NCI-H226 (cell line): ENCODE data around the gene ANKRD65.
"Not testable (repeated sequence)": the region's sequence is repeated elsewhere in the genome, so short reads cannot be mapped to it uniquely, and the experiment has no call there.

Source experiments
- DNase-seq: peaks from one replicate; pipeline ENCODE4 v3.0.0-alpha.2; 2015

The ANKRD65 gene

DNA sequence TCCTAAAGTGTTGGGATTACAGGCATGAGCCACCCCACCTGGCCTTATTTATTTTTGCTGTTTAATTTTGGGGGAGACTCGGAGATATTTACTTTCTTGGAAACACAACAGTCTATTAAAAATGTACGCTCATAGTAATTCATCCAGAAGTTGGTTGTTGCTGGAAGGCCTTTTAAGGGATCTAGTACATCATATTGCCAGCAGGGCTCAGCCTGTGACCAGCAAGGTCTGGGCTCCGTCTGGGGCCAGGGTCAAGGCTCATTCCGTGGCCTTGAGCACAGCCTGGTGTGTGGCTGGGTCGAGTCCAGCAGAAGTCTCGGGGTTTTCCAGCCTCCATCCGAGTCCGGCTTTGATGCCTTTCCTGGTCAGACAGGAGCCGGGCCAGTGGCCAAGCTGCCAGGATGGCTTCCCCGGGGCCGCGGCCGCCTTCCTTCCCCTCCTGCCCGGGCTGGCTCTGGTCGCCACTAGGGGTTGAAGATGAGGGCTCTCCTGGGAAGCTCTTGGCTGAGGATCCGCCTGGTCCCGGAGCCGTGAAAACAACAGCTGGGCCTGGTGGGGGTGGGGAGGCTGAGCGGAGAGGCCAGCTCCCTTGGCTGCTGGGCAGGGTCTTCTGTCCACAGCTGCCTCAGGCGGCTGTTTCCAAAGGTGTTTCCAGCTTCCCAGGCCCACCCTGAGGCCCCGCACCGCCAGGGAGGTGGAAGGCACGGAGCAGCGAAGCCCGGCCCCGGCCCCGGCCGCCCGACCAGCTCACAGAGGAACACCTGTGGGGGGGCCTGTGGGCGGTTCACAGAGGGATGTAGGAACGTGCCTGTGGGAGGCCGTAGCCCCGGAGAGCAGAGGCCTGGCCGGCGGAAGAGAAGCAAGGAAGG, 9.3 kb upstream of the ANKRD65 start:
- DNase-seq, result peak; percentile 26

DNA sequence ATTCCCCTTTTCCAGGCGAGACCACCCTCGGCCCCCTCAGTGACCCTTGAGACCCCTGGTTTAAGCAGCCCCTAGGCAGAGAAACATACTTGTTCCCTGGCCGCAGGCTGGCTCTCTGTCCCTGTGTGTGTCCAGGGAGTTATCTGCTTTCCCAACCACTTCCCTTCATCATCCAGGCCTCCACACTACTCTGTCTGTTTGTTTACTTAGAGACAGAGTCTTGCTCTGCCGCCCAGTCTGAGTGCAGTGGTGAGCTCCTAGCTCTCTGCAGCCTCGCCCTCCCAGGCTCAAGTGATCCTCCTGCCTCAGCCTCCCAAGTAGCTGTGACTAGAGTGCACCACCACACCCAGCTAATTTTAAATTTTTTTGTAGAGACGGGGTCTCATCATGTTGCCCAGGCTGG, 8.6 kb upstream of the ANKRD65 start:
- DNase-seq, result peak; percentile 26

DNA sequence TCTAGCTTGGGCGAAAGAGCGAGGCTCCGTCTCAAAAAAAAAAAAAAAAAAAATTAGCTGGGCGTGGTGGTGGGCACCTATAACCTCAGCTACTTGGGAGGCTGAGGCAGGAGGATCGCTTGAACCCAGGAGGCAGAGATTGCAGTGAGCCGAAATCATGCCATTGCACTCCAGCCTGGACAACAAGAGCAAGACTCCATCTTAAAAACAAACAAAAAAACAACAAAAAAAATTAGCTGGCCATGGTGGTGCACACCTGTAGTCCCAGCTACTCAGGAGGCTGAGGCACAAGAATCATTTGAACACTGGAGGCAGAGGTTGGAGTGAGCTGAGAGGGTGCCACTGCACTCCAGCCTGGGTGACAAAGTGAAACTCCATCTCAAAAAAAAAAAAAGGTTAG, 7.9 kb upstream of the ANKRD65 start:
- DNase-seq, result not testable (repeated sequence)

DNA sequence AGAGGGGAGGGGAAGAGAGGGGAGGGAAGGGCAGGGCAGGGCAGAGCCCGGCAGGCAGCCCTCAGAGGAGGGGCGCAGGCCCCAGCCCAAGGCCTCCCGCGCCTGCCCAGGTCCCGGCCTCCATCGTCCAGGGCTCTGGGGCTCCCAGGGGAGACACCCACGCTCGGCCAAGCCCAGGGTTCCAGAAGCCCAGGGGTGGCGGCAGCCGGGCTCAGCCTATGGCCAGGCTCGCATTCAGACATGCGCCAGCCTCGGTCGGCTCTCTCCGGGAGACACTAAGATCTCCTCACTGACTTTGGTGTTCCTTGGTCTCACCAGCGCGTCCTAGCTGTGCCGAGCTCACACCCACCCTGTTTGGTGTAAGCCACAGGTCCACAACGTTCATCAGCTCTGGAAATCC, 7.1 kb upstream of the ANKRD65 start:
- DNase-seq, result no peak

DNA sequence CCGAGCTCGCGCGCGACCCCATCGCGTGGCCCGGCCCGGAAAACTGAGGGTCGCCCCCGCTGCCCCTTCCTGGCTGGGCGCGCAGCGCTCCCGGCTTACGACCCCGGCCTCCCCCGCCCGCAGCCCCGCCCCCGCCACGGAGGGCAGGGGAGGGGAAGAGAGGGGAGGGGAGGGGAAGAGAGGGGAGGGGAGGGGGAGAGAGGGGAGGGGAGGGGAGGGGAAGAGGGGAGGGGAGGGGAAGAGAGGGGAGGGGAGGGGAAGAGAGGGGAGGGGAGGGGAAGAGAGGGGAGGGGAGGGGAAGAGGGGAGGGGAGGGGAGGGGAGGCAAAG, 6.7 kb upstream of the ANKRD65 start:
- no peak for DNase-seq

DNA sequence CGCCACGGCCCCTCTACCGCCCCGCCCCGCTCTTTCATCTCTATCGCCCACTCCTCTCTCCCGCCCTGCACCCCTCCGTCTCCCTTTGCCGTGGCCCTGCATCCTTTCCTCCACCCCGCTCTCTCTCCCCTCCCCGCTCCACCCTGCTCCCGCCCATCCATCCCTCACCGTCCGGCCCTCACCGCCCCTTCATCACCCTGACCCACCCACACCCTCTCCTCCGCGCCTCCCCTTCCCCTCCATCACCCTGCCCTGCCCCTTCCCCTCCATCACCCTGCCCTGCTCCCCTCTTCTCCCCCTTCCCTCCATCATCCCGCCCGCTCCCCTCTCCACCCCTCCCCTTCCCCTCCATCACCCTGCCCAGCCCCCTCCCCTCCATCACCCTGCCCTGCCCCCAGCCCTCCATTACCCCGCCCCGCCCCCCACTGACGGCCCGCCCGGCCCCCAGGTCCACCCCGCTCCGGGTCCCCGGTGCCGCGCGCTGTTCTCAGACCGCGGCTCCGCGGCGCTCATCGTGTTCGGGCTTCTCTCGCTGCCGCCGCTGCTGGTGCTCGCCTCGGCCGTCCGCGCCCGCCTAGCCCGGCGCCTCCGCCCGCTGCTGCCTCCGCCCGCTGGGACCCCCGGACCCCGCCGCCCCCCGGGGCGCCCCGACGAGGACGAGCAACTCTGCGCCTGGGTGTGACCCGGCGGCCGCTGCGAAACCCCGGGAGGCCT, 6.2 kb upstream of the ANKRD65 start:
- no peak for DNase-seq

DNA sequence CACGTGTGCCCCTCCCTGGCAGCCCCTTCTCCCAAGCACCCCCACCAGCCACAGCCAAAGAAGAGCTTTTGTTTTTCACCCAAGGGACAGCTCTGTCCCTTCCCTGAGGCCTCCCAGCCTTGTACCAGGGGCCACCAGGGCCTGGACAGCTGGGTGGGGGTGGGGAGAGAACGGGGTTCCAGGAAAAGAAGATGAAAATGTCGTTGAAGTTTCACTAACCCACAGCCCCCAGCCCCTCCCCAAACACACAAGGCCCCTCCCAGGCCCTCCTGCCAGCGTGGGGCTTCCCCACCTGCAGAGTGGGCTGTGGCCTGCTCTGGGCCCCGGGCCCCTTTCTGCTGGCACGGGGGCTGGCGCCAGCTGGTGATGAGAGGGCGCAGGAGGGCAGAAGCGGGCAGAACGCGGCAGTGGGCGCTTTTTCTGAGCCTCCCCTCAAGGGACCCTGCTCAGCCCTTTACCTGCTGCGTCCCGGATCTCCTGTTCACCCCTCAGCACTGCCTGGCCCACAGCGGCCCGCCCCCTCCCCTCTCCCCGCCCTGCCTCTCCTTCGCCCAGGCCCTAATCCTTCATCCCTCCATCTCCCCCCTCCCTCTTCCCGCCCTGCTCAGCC, 5.5 kb upstream of the ANKRD65 start:
- DNase-seq, result no peak

DNA sequence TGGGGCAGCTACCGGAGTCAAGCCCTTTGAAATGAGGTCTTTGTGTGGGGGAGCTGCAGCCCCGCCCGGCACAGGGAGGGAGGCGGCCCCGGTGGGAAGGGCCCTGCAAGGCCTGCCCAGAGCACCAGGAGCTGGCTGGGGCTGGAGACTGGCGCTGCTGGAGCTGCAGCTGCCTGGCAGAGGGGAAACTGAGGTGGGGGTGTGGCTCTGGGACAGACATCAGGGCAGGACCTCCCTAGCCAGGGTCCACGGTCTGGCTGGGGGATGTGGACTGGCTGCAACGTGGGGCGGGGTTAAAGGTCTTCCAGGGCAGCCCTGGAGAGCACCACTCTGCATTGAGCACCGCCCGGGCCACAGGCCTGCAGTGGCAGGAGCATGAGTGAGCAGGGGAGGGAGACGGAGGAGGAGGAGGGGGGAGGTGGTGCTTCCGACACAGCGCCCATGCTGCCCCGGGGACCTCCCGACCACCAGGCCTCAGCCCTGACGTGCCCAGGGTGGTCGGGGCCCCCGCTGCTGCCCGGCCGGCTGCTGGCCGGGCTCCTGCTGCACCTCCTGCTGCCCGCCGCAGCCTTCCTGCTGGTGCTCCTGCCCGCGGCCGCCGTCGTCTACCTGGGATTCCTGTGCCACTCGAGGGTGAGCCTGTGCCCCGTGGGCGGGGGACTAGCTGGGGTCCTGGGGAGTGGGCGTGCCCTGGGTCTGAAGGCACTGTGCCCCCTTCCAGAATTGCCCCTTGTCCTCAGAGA, 4.8 kb upstream of the ANKRD65 start:
- DNase-seq, result no peak

DNA sequence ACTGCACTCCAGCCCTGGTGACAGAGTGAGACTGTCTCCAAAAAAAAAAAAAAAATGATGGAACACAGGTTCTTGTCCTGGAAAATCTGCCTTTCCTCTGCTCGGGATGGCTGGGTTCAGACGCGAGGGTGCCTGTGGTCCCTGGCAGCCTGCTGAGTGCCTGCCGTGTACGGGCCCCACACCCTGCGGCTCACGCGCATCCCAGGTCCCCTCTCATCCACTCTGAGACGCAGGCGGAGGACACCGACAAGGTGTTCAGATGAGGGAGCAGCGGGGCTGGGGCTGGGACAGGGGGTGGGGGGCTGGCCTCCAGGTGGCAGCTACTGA, 4.3 kb upstream of the ANKRD65 start:
- no peak for DNase-seq

DNA sequence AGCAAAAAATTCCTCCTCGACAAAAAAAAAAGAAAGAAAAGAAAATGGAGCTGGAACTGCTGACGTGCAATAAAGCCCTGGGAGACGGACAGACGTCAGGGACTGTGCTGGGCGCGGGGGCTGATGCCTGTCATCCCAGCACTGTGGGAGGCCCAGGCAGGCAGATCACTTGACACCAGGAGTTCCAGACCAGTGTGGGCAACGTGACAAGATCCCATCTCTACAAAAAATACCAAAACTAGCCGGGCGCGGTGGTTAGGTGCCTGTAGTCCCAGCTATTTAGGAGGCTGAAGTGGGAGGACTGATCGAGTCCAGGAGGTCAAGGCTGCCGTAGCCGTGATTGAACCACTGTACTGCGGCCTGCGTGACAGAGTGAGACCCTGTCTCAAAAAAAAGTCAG, 3.6 kb upstream of the ANKRD65 start:
- no peak for DNase-seq

DNA sequence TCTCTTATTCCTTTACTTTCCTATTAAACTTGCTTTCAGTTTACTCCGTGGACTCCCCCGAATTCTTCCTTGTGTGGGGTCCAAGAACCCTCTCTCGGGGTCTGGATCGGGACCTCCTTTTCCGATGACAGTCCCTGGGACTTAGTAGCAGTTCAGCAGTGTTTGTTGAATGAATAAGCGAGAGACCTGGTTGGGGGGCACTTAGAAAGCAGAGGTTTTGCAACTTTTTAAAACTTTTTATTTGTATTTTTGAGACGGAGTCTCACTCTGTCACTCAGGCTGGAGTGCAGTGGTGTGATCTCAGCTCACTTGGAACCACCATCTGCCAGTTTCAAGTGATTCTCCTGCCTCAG, 2.1 kb upstream of the ANKRD65 start:
- DNase-seq, result no peak

DNA sequence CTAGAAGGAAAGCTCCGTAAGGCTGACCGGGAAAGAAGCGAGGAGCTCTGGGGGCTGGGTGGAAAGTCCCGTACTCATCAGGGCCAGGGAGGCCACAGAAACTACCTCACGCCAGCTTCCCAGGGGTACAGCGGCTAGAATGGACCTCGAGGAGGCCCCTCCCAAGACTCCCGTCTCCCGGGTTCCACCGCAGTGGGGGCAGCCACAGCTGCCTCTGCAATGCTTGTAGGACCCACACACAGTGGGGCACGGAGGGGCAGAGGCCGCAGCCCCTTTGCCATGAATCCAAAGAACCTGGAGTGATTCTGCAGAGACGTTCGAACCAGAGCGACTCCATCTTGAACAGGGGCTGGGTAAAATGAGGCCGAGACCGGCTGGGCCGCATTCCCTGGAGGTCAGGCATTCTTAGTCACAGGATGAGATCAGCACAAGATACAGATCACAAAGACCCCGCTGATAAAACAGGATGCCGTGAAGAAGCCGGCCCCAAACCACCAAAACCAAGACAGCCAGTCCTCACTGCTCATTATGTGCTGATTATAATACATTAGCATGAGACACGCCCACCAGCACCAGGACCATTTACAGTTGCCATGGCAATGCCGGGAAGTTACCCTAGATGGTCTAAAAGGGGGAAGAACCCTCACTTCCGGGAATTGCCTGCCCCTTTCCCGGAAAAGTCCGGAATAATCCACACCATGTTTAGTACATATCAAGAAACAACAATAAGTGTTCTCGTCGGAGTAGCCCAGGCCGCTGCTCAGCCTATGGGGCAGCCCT, 1.6 kb upstream of the ANKRD65 start:
- no peak for DNase-seq

DNA sequence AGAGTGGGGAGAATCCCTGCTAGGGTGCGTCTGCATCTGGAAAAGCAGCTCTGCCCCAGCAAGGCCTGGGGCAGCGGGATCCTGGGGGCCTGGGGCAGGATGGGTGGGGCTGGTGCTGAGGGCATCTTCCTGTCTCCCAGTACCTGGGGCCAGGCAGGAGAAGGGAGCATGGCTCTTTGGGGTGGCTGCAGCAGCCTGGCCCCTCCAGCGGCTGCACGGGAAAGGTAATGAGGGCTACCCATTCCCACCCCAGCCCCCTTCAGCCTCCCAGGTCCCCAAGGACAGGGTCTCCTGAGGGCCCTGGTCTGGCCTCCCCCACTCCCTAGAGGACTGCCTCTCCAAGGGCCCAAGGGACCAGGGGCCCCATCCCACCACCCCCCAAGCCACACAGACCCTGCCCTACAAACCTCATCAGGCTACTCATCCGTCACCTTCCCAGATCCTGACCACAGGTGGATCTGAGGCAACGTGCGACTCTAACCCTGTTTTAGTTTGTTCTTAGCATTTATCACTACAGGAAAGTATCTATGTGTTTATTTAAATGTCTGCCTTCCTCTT, 910 bp upstream of the ANKRD65 start:
- no peak for DNase-seq

DNA sequence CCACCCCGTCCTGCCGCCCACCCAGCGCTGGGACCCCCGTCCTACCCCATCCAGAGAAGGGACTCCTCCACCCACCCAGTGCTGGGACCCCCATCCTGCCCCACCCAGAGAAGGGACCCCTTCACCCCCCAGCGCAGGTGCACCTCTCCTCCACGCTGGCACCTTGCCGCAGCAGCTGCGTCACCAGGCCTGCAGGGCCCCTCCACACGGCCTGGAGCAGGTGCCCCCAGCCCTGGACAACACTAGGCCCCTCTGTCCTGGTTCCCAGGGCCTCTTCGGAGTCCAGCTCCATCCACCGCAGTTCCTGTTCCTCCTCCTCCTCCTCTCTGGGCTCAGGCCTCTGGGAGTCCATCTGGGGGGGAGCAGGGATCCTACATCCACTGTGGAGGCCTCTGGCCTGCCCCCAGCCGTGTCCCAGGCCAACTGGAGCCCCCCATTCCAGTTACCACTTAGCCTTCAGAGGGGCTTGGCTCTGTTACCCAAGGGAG, 378 bp downstream of the ANKRD65 start:
- no peak for DNase-seq

DNA sequence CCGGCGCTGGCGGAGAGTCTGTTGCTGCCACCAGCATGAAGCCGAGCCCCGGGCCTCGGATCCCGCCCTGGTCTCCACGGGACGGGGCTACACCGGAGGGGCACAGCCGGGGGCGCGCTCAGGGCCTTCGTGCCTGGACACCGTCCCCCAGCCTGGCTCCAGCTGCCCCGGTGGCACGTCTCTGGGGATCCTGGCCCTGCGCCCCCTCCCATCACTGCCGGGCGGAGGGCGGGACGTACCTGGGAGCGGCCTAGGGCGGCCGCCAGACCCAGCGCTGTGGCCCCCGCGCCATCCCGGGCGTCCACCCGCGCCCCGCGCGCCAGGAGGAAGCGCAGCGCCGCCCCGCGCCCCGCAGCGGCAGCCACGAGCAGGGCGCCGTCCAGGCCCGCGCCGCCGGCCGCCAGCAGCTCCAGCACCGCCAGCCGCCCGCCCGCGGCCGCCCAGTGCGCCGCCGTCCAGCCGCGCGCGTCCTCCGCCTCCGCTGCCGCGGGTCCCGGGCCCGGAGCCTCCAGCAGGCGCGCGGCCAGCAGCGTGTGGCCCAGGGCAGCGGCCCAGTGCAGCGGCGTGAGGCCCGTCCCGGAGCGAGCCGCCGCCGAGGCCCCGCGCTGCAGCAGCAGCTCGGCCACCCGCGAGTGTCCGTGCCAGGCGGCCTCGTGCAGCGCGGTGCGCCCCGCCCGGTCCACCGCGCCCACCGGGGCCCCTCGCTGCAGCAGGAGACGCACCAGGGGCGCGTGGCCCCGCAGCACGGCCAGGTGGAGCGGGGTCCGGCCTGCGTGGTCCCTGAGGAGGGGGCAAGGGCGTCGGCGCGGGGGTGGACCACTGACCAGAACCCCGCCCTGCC, 1.0 kb downstream of the ANKRD65 start:
- DNase-seq, result no peak

DNA sequence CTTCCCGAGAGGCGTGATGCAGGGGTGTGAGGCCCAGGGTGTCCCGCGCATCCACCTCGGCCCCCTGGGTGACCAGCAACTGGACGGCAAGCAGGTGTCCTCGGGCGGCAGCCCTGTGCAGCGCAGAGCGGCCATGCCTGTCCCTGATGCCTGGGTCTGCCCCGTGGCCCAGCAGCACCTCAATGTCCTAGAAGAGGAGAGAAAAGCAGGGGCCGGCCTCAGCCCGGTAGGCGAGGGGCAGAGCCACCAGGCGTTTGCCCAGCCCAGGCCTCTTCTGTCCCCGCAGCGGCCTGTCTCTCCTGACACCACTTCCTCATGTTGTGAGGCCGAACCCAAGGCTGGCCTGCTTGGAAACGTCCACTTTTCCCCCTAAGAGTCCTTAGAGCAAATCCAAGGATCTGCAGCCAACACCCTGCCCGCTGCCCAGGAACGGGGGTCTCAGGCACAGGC, 1.7 kb downstream of the ANKRD65 start:
- DNase-seq, result no peak

DNA sequence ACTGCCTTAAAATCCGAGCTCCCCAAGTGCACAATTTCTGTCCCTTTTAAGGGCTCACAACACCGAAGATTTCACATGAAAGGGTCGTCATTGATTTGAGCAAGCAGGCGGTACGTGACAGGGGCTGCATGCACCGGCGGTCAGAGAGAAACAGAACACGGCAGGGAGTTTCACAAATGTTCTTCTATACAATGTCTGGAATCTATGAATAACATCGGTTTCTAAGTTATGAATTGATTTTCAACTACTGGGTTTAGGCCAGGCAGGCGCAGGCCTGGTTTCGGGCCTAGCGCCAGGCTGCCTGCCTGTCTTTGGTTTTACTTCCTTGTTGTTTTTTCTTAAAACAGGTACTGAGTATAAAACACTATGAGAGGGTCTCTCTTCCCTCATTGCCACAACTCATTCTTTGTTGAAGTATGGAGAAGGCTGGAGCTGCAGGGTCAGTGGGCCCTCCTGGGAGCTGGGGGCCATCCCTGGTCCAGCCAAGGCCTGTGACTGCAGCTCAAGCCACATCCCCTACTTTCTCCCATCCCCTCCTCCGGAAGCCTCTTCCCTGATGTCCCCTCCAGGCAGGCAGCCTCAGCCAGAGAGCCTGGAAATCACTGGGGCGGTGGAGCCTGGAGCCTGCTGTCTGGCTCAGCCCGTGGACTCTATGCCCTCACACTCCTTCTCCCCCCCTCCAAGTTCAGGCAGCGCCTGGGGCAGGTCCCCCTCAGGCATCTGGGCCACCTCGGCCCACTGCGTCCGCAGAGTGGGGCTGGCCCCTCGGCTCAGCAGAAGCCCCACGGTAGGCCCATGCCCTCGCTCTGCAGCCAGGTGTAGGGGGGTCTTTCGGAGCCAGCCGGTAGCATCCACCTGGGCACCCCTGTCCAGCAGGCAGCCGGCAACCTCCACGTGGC, 2.4 kb downstream of the ANKRD65 start:
- DNase-seq, result no peak

DNA sequence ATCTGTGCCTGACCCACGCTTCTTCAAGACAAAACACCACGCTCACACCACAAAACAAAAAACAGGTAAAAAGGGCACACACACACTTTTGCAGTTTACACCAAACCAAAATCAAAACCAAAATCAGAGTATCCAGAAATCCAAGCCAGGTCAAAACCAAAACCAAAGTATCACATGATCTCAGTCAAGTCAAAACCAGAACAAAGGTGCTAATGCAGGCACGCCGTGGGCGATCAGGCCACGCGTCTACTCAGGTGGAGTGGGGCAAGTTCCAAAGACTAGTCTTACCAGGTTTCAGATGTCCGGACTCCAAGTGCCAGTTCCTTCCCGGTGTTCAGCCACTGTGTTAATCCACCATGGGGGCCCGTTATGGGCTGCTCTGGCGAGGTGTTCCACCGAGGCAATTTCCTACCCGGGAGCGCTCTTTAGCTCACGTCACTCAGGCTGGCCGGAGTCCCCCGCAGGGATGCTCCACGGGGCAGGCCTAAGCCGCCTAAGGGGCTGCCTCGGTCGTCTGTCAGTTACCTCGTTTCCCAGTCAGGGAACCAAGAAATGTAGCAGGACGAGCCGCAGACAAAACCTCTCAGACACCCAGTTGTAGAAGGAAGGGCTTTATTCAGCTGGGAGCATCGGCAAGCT, 3.1 kb downstream of the ANKRD65 start:
- not testable (repeated sequence) for DNase-seq

DNA sequence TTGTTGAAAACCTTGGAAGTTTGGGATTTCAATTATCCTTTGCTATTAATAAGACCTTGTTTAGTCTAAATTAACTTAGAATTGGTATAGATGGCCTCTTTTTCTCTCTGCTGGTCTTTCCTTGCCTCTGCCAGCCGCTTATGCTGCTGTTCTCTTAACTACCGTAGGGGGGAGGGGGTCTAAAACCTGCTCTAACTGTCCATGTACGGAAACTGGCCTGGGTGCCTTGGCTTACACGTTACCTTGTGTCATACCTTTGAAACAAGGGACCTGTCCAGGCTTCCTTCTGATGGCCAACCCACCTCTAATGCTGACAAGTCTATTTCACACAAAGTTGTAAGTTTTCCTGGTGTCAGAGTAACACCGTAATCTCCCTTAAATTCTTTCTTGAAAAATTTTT, 3.7 kb downstream of the ANKRD65 start:
- not testable (repeated sequence) for DNase-seq

DNA sequence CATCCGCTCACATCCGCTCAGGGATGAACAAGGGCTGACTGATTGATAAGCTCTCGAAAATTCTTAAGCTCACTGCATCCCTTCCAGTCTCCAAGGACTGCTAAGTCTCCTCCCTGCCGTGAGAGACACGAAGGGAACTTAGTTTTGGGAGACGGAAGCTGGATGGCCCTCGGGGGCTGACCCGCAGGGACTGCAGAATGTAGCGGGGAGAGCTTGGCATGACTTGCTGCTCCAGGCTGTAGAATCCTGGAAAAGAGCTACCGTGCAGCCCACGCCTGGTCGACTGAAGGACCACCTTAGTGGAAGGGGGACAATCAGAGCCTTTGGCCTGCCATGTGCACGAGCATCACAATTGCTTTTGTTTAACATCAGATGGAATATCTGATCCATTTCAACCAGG, 5.3 kb downstream of the ANKRD65 start:
- DNase-seq, result no peak
